ENCODE data around the gene DNAI4.
"Not testable (repeated sequence)": the region's sequence is repeated elsewhere in the genome, so short reads cannot be mapped to it uniquely, and the experiment has no call there.

The DNAI4 gene, protein sequence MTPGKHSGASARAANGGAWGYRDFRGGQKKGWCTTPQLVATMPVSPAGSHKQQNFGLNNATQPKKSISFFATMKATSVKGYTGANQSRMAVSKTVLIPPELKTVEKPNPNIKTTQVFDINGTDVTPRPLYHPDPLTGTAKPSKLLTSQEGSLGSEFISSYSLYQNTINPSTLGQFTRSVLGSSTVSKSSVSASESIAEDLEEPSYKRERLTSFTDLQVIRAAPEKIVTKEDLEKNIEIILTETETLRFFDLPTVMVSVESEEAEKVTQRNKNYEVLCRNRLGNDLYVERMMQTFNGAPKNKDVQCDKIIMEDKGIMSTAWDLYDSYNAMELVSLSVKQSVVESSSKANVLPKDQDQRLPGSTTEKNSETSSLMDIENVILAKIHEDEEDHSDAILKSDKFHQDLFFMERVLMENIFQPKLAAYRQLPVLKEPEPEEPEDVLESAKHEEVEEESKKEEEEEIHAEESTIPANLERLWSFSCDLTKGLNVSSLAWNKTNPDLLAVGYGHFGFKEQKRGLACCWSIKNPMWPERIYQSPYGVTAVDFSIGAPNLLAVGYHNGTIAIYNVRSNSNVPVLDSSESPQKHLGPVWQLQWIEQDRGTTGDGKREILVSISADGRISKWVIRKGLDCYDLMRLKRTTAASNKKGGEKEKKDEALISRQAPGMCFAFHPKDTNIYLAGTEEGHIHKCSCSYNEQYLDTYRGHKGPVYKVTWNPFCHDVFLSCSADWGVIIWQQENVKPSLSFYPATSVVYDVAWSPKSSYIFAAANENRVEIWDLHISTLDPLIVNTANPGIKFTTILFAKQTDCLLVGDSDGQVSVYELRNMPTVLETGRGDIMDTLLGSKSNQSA

DNA sequence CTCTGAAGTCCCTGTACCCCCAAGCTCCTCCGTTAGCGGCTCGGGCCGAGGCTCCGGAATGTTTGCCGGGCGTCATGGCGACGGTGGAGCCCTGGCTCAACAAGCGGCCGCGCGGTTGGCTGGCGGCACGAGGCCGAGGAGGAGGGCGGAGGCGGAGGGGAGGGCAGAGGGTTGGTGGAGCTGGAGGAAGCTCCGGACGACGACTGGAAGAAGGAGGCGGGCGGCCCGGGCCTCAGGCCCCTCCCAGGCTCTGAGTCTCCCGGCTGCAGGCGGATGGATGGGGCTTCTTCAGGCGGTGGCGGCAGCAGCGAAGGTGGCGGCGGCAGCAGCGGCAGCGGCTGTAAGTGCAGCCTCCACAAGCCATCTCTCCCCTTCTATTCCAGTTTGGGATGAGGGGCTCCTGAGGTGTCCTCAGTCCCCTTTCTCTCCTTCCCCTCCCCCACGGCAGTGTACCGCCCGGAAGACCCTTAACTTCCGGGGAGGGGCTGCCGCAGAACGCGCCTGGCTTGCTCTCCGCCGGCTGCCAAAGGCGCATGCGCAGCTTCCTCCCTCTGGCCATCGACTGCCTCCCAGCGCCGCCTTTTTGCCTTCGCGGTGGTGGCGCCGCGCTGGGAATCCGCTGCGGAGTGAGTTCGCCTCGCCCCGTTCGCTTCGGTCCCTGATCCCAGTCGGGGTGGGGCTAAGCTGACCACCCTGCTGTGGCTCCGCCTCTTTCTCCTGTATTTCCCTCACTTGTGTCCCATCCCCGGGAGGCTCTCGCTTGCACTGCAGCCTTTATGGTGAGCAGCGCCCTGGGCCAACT, at the start of gene DNAI4, which contains the start of gene MIER1:
TSS of gene DNAI4 (minus strand) at position 101 of the 802 bp plus-strand sequence. CDS start at position 76, 25 bp downstream.
TSS of gene MIER1 (plus strand) at position 235 of the 802 bp plus-strand sequence. CDS start at position 274, 39 bp downstream.
- DNase-seq = peak; percentile 99

DNA sequence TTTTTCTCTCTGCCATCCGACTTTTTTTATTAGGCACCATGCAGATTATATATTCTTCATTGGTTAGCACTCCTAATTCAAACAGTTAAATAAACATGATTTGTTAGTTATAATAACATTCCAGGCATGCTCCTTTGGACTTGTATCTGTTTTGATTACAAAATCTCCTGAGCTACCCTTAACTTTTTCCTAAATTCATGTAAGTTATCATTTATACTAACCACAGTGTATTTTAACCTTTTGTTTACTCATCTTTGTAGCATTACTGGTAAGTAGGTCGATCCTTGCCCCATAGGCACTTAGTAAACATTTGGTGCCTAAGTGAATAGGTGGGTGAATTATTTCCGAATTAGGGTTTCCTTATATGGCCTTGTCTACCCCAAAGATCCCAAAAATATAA, 43.9 kb upstream of the DNAI4 start:
- no peak for DNase-seq

DNA sequence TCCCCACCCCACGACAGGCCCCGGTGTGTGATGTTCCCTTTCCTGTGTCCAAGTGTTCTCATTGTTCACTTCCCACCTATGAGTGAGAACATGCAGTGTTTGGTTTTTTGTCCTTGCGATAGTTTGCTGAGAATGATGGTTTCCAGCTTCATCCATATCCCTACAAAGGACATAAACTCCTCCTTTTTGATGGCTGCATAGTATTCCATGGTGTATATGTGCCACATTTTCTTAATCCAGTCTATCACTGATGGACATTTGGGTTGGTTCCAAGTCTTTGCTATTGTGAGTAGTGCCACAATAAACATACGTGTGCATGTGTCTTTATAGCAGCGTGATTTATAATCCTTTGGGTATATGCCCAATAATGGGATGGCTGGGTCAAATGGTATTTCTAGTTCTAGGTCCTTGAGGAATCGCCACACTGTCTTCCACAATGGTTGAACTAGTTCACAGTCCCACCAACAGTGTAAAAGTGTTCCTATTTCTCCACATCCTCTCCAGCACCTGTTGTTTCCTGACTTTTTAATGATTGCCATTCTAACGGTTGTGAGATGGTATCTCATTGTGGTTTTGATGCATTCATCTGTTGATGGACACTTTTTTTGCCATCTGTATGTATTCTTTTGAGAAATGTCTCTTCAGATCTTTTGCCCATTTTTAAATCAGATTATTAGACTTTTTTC, 41.7 kb upstream of the DNAI4 start:
- DNase-seq = not testable (repeated sequence)

DNA sequence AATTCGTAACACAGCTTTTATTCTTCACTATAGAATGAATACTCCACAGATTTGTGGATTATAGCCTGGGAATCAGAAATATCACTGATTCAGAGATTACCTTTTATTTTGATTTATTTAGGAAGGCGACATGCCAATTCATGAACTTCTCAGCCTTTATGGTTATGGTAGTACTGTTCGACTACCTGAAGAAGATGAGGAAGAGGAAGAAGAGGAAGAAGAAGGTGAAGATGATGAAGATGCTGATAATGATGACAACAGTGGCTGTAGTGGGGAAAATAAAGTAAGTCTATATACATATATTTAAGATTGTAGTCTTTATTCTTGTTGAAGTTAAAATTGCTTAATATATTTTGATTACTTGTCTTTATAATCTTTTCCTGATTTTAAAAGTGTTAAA, 33.3 kb upstream of the DNAI4 start:
- no peak for DNase-seq

DNA sequence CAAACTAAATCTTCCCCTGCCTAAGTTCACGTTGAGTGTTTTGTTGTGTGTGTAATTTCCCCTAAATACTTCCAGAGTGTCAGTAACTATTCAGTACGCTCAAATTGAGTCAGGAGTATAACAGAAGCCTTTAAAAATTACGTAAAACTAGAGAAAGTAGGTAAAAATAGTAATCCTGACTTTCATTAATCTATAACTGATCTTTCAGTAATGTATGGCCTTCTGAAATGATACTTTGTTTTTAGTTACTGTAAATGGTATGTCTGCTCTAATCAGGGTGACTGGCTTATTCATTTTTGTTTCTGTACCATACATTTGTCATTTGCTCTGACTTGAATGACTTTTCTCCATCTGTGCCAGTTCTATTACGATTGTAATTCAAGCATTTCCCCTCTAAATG, 29.6 kb upstream of the DNAI4 start:
- DNase-seq = no peak

DNA sequence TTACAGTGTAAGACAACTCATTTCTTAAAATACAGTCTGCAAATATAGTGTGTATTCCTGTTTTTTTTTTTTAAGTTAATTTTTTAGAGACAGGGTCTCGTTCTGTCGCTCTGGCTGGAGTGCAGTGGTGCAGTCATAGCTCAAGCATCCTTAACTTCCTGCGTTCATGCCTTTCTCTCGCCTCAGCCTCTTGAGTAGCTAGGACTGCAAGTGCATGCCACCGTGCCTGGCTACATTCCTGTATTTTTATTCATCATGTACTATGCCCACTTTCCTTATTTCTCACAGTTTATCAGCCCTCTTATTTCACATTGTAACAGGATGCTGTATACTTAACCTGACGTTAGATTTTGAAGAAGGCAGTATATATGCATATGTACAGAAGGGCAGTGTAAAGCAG, 26.9 kb upstream of the DNAI4 start:
- DNase-seq = peak; percentile 87

DNA sequence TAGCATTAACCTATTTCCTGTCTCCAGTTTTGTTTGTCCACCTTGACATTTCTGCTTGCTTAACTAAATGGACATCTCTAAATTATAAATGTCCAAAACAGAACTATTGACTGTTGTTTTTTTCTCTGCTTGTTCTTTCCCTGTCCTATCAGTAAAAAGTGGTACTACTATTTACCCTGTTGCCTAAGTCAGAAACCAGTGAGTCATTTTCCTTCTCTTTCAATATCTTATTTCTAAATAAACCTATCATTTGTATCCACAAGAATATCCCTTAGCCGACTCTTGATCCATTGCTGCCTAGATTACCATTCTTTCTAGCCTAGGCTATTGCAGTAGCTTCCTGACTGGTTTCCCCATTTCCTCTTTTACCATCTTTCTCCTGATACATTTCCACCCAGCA, 22.6 kb upstream of the DNAI4 start:
- DNase-seq = no peak

DNA sequence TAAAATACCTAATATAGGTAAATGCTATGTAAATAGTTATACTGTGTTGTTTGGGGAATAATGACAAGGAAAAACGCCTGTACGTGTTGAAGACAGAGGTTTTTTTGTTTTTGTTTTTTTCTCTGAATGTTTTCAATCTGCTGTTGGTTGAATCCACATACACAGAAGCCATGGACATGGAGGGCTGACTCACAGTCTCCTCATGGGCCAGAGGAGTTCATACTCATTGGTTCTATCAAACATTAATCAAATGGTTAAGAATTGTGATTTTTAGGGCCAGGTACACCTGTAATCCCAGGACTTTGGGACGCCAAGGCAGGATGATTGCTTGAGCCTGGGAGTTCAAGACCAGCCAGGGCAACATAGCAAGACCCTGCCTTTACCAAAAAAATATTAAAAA, 20.7 kb upstream of the DNAI4 start:
- no peak for DNase-seq

DNA sequence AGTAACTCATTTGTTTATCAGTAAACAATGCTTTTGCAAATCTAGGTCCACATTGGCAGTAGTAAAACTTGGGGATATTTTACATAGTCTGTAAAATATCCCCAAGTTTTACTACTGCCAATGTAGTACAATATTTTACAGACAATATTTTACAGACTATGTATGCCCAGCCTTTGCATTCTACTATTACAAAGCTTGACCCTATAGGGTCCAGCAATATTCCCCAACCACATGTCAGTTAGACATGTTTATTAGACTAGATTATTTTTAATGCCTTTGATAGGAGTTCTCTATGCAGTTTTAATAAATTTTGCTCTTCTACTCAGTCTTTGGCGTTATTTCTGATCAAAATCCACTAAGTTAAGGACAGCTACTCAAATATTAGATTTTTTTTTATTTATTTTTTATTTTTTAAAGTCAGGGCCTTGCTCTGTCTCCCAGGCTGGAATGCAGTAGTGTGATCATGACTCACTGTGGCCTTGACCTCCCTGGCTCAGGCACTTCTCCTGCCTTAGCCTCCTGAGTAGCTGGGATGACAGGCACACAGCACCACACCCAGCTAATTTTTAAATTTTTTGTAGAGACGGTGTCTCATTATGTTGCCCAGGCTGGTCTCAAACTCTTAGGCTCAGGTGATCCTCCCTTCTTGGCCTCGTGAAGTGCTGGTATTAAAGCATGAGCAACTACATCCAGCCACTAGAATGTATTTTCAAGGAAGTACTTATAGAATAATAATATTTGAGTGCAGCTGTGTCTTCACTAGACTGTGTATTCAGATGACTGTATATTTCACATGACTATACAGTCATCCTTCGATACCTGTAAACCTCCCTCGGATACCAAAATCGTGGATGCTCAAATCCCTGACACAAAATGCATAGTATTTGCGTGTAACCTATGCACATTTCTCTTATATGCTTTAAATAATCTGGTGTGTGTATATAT, 19.9 kb upstream of the DNAI4 start:
- peak; percentile 88 for DNase-seq

DNA sequence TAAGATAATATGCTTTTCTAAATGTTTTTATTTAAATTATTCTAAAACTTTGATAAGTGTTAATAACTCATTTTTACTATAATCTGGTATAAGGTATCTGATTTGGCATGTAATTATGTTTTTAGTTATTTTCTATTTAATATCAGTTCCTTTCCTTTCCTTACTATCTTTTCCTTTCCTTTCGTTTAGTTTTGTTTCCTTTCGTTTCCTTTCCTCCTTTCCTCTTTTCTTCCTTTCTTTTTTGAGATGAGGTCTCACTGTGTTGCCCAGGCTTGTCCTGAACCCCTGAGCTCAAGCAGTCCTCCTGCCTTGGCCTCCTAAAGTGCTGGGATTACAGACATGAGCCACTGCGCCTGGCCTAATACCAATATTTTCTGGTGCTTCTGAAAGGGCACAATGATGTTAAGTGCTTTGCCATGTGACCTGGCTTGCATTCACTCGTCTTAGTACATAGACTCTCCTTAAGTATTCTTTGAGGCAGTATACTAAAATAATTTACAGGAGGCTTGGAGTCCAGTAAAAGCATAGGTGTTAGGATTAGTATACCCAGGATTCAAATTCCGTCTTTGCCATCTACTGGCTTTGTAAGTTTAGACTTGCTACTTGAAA, 18.8 kb upstream of the DNAI4 start:
- DNase-seq = no peak

DNA sequence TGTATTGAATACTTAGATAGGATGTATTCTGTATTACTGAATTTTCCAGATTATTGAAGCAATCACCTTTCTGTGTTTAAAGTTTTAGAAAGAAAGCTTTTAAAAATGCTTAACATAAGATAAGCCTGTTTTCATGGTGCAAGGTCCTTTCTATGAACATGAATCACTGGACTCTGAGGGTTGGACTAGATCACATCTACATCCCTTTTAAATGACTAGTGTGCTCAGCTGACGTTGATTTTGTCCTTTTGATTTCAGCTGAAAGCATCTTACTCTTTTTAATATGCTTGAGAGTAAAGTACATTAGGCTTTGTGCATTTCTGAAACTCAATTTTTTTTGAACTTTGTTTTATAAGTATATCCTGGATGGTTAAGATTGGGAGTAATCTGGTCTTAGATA, 16.3 kb upstream of the DNAI4 start:
- no peak for DNase-seq

DNA sequence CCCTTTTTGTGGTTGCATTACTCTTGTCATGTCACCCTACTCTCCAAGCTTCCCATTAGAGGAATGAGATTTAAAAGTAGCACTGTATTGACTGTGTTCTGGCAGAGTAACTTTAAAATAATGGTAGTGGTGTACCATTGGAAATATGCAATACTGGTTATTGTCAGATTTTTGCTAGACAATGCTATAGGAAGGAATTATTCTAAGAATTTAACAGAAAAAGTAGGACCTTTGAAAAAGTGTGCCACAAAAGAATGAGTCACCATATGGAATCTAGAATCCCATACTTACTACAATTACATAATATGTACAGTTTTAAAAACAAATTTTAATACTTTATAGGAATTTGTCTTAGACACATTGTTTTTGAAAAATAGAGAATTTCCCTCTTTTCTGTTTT, 14.0 kb upstream of the DNAI4 start:
- peak; percentile 34 for DNase-seq

DNA sequence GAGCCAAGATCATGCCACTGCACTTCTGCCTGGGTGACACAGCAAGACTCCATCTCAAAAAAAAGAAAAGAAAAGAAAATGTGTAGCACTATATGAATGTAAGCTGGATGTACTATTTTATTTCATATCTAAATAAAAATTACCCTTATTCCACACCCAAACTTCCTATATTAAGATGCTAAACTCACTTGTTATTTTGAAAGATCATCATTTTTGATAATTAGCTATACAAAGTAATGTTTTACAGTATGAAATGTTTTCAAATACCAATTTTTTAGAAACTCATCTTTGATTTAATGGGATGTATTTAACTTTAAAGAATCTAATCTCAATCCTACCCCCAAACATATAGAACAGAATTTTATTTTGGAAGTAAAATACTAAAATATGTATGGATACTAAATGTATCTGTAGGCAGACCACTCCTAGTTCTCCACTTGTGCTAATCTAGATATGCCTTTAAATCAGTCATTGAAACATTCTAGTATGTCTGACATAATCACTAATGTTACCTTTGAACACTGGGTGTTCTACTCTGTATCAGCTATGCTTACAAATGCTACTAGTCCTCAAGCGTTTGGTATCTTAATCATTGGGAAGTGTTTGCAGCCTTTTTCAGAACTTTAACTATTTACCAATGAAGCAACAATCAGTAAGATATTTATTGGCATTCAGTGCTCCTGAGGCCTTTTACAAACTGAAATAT, 13.0 kb upstream of the DNAI4 start:
- DNase-seq = peak; percentile 12

DNA sequence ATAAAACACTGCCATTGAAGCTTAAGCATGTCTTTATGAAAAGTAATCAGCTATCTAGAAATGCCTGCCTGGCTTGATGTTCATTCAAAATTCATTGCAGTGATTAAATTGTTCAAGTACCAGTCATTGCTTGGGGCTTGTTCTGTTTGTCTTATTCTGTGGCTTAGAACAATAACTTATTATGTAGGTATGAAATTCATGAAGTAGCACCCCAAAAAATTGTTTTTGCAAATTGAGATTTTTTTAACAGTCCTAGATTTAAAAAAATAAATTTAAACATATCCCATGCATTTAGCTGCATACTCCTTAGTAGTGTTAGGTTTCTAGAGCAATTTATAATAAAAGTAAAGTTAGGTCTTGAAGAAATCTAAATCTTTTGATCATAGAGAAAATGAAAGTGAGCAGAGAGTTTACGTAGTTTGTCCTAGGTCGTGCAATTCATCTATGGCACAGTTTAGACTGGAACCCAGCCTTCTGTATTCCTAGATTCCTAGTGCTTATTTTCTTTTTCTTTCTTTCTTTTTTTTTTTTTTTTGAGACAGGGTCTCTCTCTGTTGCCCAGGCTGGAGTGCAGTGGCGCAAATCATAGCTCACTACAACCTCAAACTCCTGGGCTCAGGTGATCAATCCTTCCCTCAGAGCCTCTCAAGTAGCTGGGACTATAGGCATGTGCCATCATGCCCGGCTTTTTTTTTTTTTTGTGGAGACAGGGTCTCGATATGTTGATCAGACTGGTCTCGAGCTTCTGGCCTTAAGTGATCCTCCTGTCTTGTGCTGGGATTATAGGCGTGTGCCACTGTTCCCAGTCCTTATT, 9.4 kb upstream of the DNAI4 start:
- no peak for DNase-seq

DNA sequence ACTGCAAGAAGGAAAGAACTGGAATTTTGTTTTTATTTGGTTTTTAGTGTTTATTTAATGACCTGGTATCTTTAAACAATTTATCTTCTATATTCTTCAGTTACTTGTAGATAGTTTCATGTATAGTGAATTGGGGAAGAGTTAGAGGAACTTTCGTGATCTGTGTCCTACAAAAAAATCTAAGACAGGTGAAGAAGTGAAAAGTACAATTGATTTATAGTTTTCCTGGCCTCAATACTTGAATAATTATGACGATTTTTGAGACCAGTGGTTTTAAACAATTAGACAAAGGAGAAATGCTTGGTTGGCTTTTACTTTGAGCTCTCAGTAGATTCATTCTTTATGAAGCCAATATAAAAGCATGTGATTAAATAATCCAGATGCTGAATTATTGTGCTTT, 7.6 kb upstream of the DNAI4 start:
- DNase-seq = no peak

DNA sequence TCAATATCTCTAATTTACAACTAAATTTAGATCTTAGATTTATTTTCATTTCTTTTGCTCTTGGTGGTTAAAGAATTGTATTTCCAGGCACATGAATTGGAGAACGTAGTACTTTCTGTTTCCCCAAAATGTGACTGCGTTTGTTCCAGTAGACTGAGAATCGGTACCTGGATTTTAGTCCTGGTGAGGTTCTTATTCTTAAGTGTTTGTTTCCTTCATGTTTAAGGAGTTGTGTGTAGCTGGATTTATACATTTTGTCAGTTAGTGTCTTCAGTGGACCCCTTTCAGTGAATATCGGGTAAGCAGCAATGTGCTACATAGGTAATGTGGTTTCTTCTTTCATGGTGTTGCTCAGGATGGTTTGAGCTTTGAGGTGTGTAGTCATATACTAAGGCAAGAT, 6.9 kb upstream of the DNAI4 start:
- no peak for DNase-seq

DNA sequence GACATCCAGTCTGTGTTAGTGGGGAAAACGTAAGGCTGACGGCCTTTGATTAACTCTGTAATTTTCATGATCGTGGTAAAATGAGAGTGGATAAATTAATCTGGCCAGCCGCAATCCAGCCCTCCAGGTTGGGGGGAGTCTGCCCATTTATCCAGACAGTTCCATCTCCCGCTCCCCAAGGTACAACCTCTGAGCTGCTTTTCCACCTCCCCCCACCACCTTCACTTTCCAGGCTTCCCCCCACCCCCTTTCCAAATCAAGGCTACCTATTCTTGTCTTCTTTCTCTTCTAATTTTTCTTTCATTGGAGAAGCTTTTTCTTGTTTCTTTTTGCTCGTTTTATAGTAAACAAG, 6.1 kb upstream of the DNAI4 start:
- DNase-seq = no peak

DNA sequence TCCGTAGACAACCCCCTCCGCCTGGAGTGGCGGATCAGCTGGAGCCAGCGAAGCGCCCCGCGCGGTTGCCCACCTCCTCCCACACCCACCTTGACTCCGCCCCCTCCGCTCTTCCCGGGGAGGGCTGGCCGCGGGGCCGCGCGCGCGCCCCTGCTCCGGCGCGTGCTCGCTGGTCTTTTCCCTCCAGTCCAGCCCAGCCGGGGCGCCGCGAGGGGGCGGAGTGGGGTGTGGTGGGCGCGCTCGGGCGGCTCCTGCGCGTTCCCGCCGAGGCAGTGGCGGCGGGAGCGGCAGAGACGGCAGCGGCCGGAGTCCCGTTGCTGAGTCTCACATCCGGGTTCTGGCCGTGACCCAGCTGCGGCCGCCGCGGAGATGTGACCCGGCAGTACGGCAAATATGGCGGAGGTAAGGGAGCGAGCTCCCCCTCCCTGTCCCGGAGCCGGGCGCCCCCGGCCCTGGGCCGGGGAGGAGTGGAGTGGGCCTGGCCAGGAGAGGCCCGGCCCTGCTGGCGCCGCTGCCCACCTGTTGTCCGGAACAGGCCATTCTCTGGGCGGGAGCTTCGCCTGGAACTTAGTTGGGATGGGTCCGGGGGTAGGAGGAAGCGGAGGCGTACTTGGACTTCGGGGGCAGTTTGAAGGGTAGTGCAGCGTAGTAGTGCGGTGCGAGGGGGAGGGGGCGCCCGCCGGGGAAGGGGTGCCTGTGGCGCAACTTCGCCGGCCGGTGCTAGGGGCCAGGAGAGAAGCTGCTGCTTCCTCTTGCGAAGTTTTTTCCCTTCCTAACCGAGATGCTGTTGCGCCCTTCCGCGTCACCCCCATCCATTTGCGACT, 5.6 kb upstream of the DNAI4 start:
- peak; percentile 95 for DNase-seq

DNA sequence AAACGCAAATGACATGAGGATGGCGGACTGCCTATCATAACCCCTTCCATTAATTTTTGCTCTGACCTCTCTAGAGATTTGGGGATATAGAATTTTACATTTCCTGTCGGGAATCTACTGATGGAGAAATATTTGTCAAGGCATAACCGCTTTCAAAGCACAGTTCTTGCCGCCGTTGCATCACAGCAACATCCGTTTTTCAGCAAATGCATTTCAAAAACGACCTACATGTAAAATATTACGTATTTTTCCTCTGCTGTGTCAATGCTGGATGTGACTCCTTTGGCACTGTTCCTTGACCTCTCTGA, 5.0 kb upstream of the DNAI4 start:
- DNase-seq = no peak

All from NCI-H226 (cell line).